H9 (cell line): Measurements from ENCODE around the gene TMSB15B. TPM values are rescaled to one million over a fixed set of nuclear protein-coding genes. Genes with fewer than 3 reads are reported as not detected.

Experiments
- DNase-seq: peaks from one replicate; pipeline ENCODE4 v3.0.0-alpha.2; 2017
- H2AFZ ChIP-seq: one replicate; pipeline ENCODE4 v1.6.1; 2013; ENCODE audit warnings: mild to moderate bottlenecking, low read length, control low read depth, moderate library complexity
- H2AK5ac ChIP-seq: 2 replicates; pipeline ENCODE4 v1.6.1; 2013; ENCODE audit warnings: low read length, control low read depth, mixed read lengths; ENCODE audit not compliant: insufficient read length
- H2BK120ac ChIP-seq: one replicate; pipeline ENCODE4 v1.6.1; 2013; ENCODE audit warnings: low read depth, mild to moderate bottlenecking, low read length, control low read depth, inconsistent platforms; ENCODE audit not compliant: poor library complexity, severe bottlenecking
- H2BK12ac ChIP-seq: 2 replicates; pipeline ENCODE4 v1.6.1; 2013; ENCODE audit warnings: low read length, control low read depth, mixed read lengths, low read depth; ENCODE audit not compliant: insufficient read length
- H2BK15ac ChIP-seq: 2 replicates; pipeline ENCODE4 v1.6.1; 2013; ENCODE audit warnings: low read depth, low read length, control low read depth
- H2BK20ac ChIP-seq: one replicate; pipeline ENCODE4 v1.6.1; 2013; ENCODE audit warnings: low read depth, mild to moderate bottlenecking, low read length, control low read depth, inconsistent platforms; ENCODE audit not compliant: poor library complexity, severe bottlenecking
- H2BK5ac ChIP-seq: 2 replicates; pipeline ENCODE4 v1.6.1; 2013; ENCODE audit warnings: low read length, control low read depth, mixed read lengths; ENCODE audit not compliant: insufficient read length
- H3K14ac ChIP-seq: 2 replicates; pipeline ENCODE4 v1.6.1; 2013; ENCODE audit warnings: low read length, control low read depth; ENCODE audit not compliant: insufficient read depth
- H3K18ac ChIP-seq: 2 replicates; pipeline ENCODE4 v1.6.1; 2013; ENCODE audit warnings: low read depth, mild to moderate bottlenecking, mixed read lengths, low read length, control low read depth; ENCODE audit not compliant: insufficient read length
- H3K23ac ChIP-seq: 2 replicates; pipeline ENCODE4 v1.6.1; 2013; ENCODE audit warnings: low read length, control low read depth, mixed read lengths, low read depth; ENCODE audit not compliant: insufficient read length
- H3K23me2 ChIP-seq: 2 replicates; pipeline ENCODE4 v1.6.1; 2013; ENCODE audit warnings: low read depth, mild to moderate bottlenecking, mixed read lengths, low read length, control low read depth; ENCODE audit not compliant: insufficient read length, poor library complexity, severe bottlenecking
- H3K27ac ChIP-seq: 2 replicates; pipeline ENCODE4 v1.5.1; 2013; ENCODE audit warnings: low read length, control low read depth, mixed read lengths, low read depth; ENCODE audit not compliant: insufficient read length
- H3K27me3 ChIP-seq: 2 replicates; pipeline ENCODE4 v1.6.1; 2013; ENCODE audit warnings: low read length, control low read depth, inconsistent platforms; ENCODE audit not compliant: insufficient read depth
- H3K4ac ChIP-seq: 2 replicates; pipeline ENCODE4 v1.6.1; 2013; ENCODE audit warnings: low read depth, mild to moderate bottlenecking, control low read depth, inconsistent platforms, low read length, moderate library complexity
- H3K4me1 ChIP-seq: 2 replicates; pipeline ENCODE4 v1.6.1; 2013; ENCODE audit warnings: low read length, control low read depth, inconsistent platforms; ENCODE audit not compliant: insufficient read depth
- H3K4me2 ChIP-seq: 2 replicates; pipeline ENCODE4 v1.6.1; 2013; ENCODE audit warnings: low read length, control low read depth, mixed read lengths; ENCODE audit not compliant: insufficient read length, insufficient read depth
- H3K56ac ChIP-seq: 2 replicates; pipeline ENCODE4 v1.6.1; 2013; ENCODE audit warnings: low read depth, mild to moderate bottlenecking, mixed read lengths, low read length, control low read depth; ENCODE audit not compliant: insufficient read length
- H3K79me1 ChIP-seq: 2 replicates; pipeline ENCODE4 v1.6.1; 2013; ENCODE audit warnings: low read depth, mild to moderate bottlenecking, moderate library complexity, low read length, control low read depth, inconsistent platforms; ENCODE audit not compliant: insufficient read depth, poor library complexity, severe bottlenecking
- H3K79me2 ChIP-seq: 2 replicates; pipeline ENCODE4 v1.6.1; 2013; ENCODE audit warnings: low read length, control low read depth, inconsistent platforms; ENCODE audit not compliant: insufficient read depth
- H3K9ac ChIP-seq: 2 replicates; pipeline ENCODE4 v1.6.1; 2013; ENCODE audit warnings: low read length, control low read depth, mixed read lengths; ENCODE audit not compliant: insufficient read length; ENCODE audit errors: extremely low read depth
- H3K9me3 ChIP-seq: one replicate; pipeline ENCODE4 v1.6.1; 2013; ENCODE audit warnings: low read depth, low read length, inconsistent platforms; ENCODE audit not compliant: control insufficient read depth
- H3T11ph ChIP-seq: one replicate; pipeline ENCODE4 v1.6.1; 2013; ENCODE audit warnings: mild to moderate bottlenecking, low read length, control low read depth, inconsistent platforms
- H4K20me1 ChIP-seq: one replicate; pipeline ENCODE4 v1.6.1; 2013; ENCODE audit not compliant: control insufficient read depth, insufficient read length, insufficient read depth
- H4K5ac ChIP-seq: 2 replicates; pipeline ENCODE4 v1.6.1; 2013; ENCODE audit warnings: low read depth, mild to moderate bottlenecking, mixed read lengths, low read length, control low read depth; ENCODE audit not compliant: insufficient read length
- H4K8ac ChIP-seq: replicated peaks from 2 replicates; pipeline ENCODE4 v1.6.1; 2013; ENCODE audit warnings: low read length, control low read depth, mixed read lengths, low read depth; ENCODE audit not compliant: insufficient read length
- H4K91ac ChIP-seq: 2 replicates; pipeline ENCODE4 v1.6.1; 2013; ENCODE audit warnings: low read depth, mild to moderate bottlenecking, moderate library complexity, mixed read lengths, low read length, control low read depth; ENCODE audit not compliant: insufficient read length
- H3K27ac Mint-ChIP-seq, 3 experiments: 2 replicates in 2 of 3; 3 replicates in 1 of 3; pipeline ENCODE4 v1.8.0; 2020 to 2021; ENCODE audit warnings: mixed read lengths in 3 of 3, mild to moderate bottlenecking in 1 of 3, moderate library complexity in 1 of 3
- H3K27me3 Mint-ChIP-seq: 2 replicates; pipeline ENCODE4 v1.8.0; 2021; ENCODE audit warnings: low read depth, mild to moderate bottlenecking, moderate library complexity, mixed read lengths
- H3K36me3 Mint-ChIP-seq, 3 experiments: 2 replicates in 2 of 3; 3 replicates in 1 of 3; pipeline ENCODE4 v1.8.0; 2020 to 2021; ENCODE audit warnings: low read depth in 3 of 3, mixed read lengths in 3 of 3; ENCODE audit not compliant: insufficient read depth in 1 of 3
- H3K4me1 Mint-ChIP-seq, 2 experiments: 2 replicates each; pipeline ENCODE4 v1.8.0; 2020; ENCODE audit warnings: mixed read lengths in 2 of 2
- H3K4me3 Mint-ChIP-seq, 2 experiments: 2 replicates in 1 of 2; 3 replicates in 1 of 2; pipeline ENCODE4 v1.8.0; 2020 to 2021; ENCODE audit warnings: mild to moderate bottlenecking in 2 of 2, mixed read lengths in 2 of 2, moderate library complexity in 1 of 2
- H3K9me3 Mint-ChIP-seq, 2 experiments: 2 replicates in 1 of 2; 3 replicates in 1 of 2; pipeline ENCODE4 v1.8.0; 2020; ENCODE audit warnings: mild to moderate bottlenecking in 2 of 2, mixed read lengths in 2 of 2, moderate library complexity in 1 of 2
- CTCF ChIP-seq: fragments of 200-600 bp; sonication (generic); conservative IDR thresholded peaks from 3 replicates; pipeline ENCODE4 v1.8.0; 2021; ENCODE audit warnings: antibody characterized with exemption, mild to moderate bottlenecking
- WGBS: extraction: QIAGEN DNeasy Blood & Tissue Kit; methylation state at CpG from one replicate; pipeline ENCODE4 v1.1.7; 2013; ENCODE audit warnings: missing lambda C conversion rate, low lambda C conversion rate, mixed read lengths; ENCODE audit not compliant: insufficient read length; ENCODE audit errors: extremely low coverage; 5-methylcytosine and 5-hydroxymethylcytosine counted together
- total RNA-seq: library from RNA; stranded (reverse); gene quantifications from 2 replicates; pipeline ENCODE4 v1.2.1, GENCODE V29; 2021

The TMSB15B gene
- total RNA-seq, 1 experiment from 2014 or later: 9.6 TPM

GRCh38 chrX:103927633-103928032 is 34.8 kb upstream of the TMSB15B start:
- no peaks in the 10 kb centered on the region for H3K27me3 ChIP-seq
- no peak for TF ChIP-seq CTCF
- no peaks in the 10 kb centered on the region for H3K27me3 Mint-ChIP-seq
- H3K27ac Mint-ChIP-seq: no peak overlapping the region
- no peaks in the 10 kb centered on the region for H4K20me1 ChIP-seq
- WGBS: no CpG with 5 or more reads among the region's 4 CpGs
- no peak overlapping the region for H2BK12ac ChIP-seq
- H3K23ac ChIP-seq: no peak overlapping the region
- no peak overlapping the region for H2AFZ ChIP-seq
- H3K27ac ChIP-seq: no peak overlapping the region
- H3K14ac ChIP-seq: no peak overlapping the region
- no peak for DNase-seq
- no peak overlapping the region for H3K4me2 ChIP-seq
- H3K79me1 ChIP-seq: no peaks in the 10 kb centered on the region
- H3T11ph ChIP-seq: no peak overlapping the region
- H3K4ac ChIP-seq: no peak overlapping the region
- no peaks in the 10 kb centered on the region for H3K79me2 ChIP-seq
- H4K5ac ChIP-seq: no peak overlapping the region
- H3K4me1 ChIP-seq: no peaks in the 10 kb centered on the region
- H3K9me3 ChIP-seq: no peaks in the 10 kb centered on the region
- no peak overlapping the region for H2BK15ac ChIP-seq
- H3K4me1 Mint-ChIP-seq: no peaks in the 10 kb centered on the region
- no peak overlapping the region for H3K9ac ChIP-seq
- no peak overlapping the region for H3K18ac ChIP-seq
- H3K9me3 Mint-ChIP-seq: peaks cover 0 to 42% of the 10 kb centered on the region in 2 experiments; a peak in 2 of 5 replicates
- H2BK5ac ChIP-seq: no peak overlapping the region
- no peak overlapping the region for H3K4me3 Mint-ChIP-seq
- no peak overlapping the region for H3K56ac ChIP-seq
- no peak overlapping the region for H4K91ac ChIP-seq
- H2BK20ac ChIP-seq: no peak overlapping the region
- H2BK120ac ChIP-seq: no peak overlapping the region
- H3K23me2 ChIP-seq: no peaks in the 10 kb centered on the region
- H4K8ac ChIP-seq: no peak overlapping the region
- peaks cover 0 to 7% (median 5%) of the 10 kb centered on the region in 3 experiments; a peak in 2 of 7 replicates for H3K36me3 Mint-ChIP-seq
- H2AK5ac ChIP-seq: no peak overlapping the region
